ENCODE results near the gene SYCE3. TPM values are rescaled to one million over a fixed set of nuclear protein-coding genes. Genes with fewer than 3 reads are reported as not detected.
A peak's percentile ranks its signal among the peaks of the same experiment; 100 is the strongest.
"Not testable (repeated sequence)": the region's sequence is repeated elsewhere in the genome, so short reads cannot be mapped to it uniquely, and the experiment has no call there.

The SYCE3 gene
- polyA plus RNA-seq, 1 experiment: not detected

GRCh38 chr22:50544746-50545253 lies 17.9 kb downstream of the SYCE3 start:
- POLR2A ChIA-PET: interaction anchor here (1.0 kb wide), 1 partner anchor 19 kb away, joined by 3 read pairs; the partner anchor contains the start of gene SCO2
- no peak for TF ChIP-seq CTCF (IDR thresholded peaks at IDR 0.05; ENCODE audit: insufficient read depth, low read depth, low read length)
- peaks cover 29% of the 10 kb centered on the region for H3K27me3 ChIP-seq (ENCODE audit: control insufficient read depth, insufficient read depth, low read length)
- H3K4me3 ChIP-seq (ENCODE audit: low read depth, low read length): no peak overlapping the region
- CTCF ChIA-PET: interaction anchor here (1.0 to 1.8 kb wide), 4 partner anchors 11 to 76 kb away, joined by 3 to 17 read pairs (median 6); partner anchors contain the start of gene SYCE3
- no peaks in the 10 kb centered on the region for H3K36me3 ChIP-seq (ENCODE audit: control insufficient read depth, insufficient read depth, low read length)
- no peak for DNase-seq (ENCODE audit: low read depth)

GRCh38 chr22:50544078-50544745 lies 18.5 kb downstream of the SYCE3 start:
- peaks cover 26% of the 10 kb centered on the region for H3K27me3 ChIP-seq (ENCODE audit: control insufficient read depth, insufficient read depth, low read length)
- no peak for DNase-seq (ENCODE audit: low read depth)
- CTCF ChIA-PET: interaction anchor here (1.7 to 1.8 kb wide), 2 partner anchors 11 to 77 kb away, joined by 4 to 7 read pairs; no protein-coding TSS in a partner anchor
- TF ChIP-seq CTCF (IDR thresholded peaks at IDR 0.05; ENCODE audit: insufficient read depth, low read depth, low read length): peak; percentile 68
- H3K4me3 ChIP-seq (ENCODE audit: low read depth, low read length): peak overlapping the region; percentile 18
- POLR2A ChIA-PET: no interaction called here
- H3K36me3 ChIP-seq (ENCODE audit: control insufficient read depth, insufficient read depth, low read length): no peaks in the 10 kb centered on the region

GRCh38 chr22:50542416-50542927 lies 20.2 kb downstream of the SYCE3 start:
- no peak for TF ChIP-seq CTCF (IDR thresholded peaks at IDR 0.05; ENCODE audit: insufficient read depth, low read depth, low read length)
- ChIA-PET CTCF (interaction anchor here (0.9 to 3.2 kb wide), 4 partner anchors 15 to 23 kb away, joined by 3 to 15 read pairs (median 4); partner anchors contain the start of gene SYCE3), POLR2A (no interaction called here)

GRCh38 chr22:50541667-50542026 lies 21.1 kb downstream of the SYCE3 start:
- POLR2A ChIA-PET; H3K36me3 ChIP-seq (ENCODE audit: control insufficient read depth, insufficient read depth, low read length); H3K4me3 ChIP-seq (ENCODE audit: low read depth, low read length): not testable (repeated sequence)
- DNase-seq (ENCODE audit: low read depth): peak; percentile 87
- CTCF ChIA-PET: interaction anchor here (0.9 to 3.2 kb wide), 4 partner anchors 16 to 24 kb away, joined by 3 to 15 read pairs (median 8); partner anchors contain the start of genes SCO2 and SYCE3
- peaks cover 13% of the 10 kb centered on the region for H3K27me3 ChIP-seq (ENCODE audit: control insufficient read depth, insufficient read depth, low read length)

More at GRCh38 chr22:50542416-50542927, 20.2 kb downstream of the SYCE3 start:
- DNase-seq (ENCODE audit: low read depth): no peak
- H3K27me3 ChIP-seq (ENCODE audit: control insufficient read depth, insufficient read depth, low read length): peaks cover 15% of the 10 kb centered on the region
- no peak overlapping the region for H3K4me3 ChIP-seq (ENCODE audit: low read depth, low read length)
- H3K36me3 ChIP-seq (ENCODE audit: control insufficient read depth, insufficient read depth, low read length): no peaks in the 10 kb centered on the region

- CTCF ChIA-PET: interaction anchor here (0.6 to 3.2 kb wide), 9 partner anchors 8 to 80 kb away, joined by 3 to 15 read pairs (median 4); partner anchors contain the start of genes CPT1B, SCO2 and SYCE3
- POLR2A ChIA-PET: interaction anchor here (0.6 kb wide), 1 partner anchor 9 kb away, joined by 6 read pairs; no protein-coding TSS in a partner anchor
- TF ChIP-seq CTCF (IDR thresholded peaks at IDR 0.05; ENCODE audit: insufficient read depth, low read depth, low read length): no peak
- no peak for DNase-seq (ENCODE audit: low read depth)
- no peak overlapping the region for H3K4me3 ChIP-seq (ENCODE audit: low read depth, low read length)
- peaks cover 4% of the 10 kb centered on the region for H3K27me3 ChIP-seq (ENCODE audit: control insufficient read depth, insufficient read depth, low read length)
- H3K36me3 ChIP-seq (ENCODE audit: control insufficient read depth, insufficient read depth, low read length): no peaks in the 10 kb centered on the region
Observed at GRCh38 chr22:50540381-50540780, 22.3 kb downstream of the SYCE3 start.

Measured in BJ (cell line).